DOHH2 (cell line): ENCODE measurements around the gene CD1B.

ENCODE experiments used
- H3F3A ChIP-seq: fragments of 200-600 bp; sonication (generic), shearing (Covaris generic); 2 replicates; pipeline ENCODE4 v1.6.0; 2016; ENCODE audit warnings: antibody characterized with exemption, mild to moderate bottlenecking; ENCODE audit not compliant: control insufficient read depth, insufficient read depth
- H3K27ac ChIP-seq: fragments of 200-600 bp; sonication (generic); 2 replicates; pipeline ENCODE4 v1.5.1; 2014; ENCODE audit warnings: low read depth, mild to moderate bottlenecking, low read length, moderate library complexity
- H3K27me3 ChIP-seq: fragments of 200-600 bp; sonication (generic); 2 replicates; pipeline ENCODE4 v1.6.1; 2014; ENCODE audit warnings: mild to moderate bottlenecking, low read length, mixed read lengths; ENCODE audit not compliant: control insufficient read depth
- H3K36me3 ChIP-seq: fragments of 200-600 bp; sonication (generic); 2 replicates; pipeline ENCODE4 v1.6.1; 2014; ENCODE audit warnings: mild to moderate bottlenecking, low read length, moderate library complexity, mixed read lengths; ENCODE audit not compliant: control insufficient read depth
- H3K4me1 ChIP-seq: fragments of 200-600 bp; sonication (generic); 2 replicates; pipeline ENCODE4 v1.6.1; 2014; ENCODE audit warnings: mild to moderate bottlenecking, low read length, mixed read lengths; ENCODE audit not compliant: control insufficient read depth
- H3K4me2 ChIP-seq: fragments of 200-600 bp; sonication (generic); 2 replicates; pipeline ENCODE4 v1.6.0; 2014; ENCODE audit warnings: mild to moderate bottlenecking, low read length, moderate library complexity
- H3K4me3 ChIP-seq: fragments of 200-600 bp; sonication (generic); 2 replicates; pipeline ENCODE4 v1.5.1; 2014; ENCODE audit warnings: mild to moderate bottlenecking, low read length, mixed read lengths
- H3K79me2 ChIP-seq: fragments of 200-600 bp; sonication (generic); 2 replicates; pipeline ENCODE4 v1.6.1; 2014; ENCODE audit warnings: mild to moderate bottlenecking, low read length, mixed read lengths; ENCODE audit not compliant: control insufficient read depth
- H3K9me2 ChIP-seq: fragments of 200-600 bp; sonication (generic); replicated peaks from 2 replicates; pipeline ENCODE4 v1.6.1; 2014; ENCODE audit warnings: mild to moderate bottlenecking, low read length, mixed read lengths; ENCODE audit not compliant: control insufficient read depth
- H3K9me3 ChIP-seq: fragments of 200-600 bp; sonication (generic); 2 replicates; pipeline ENCODE4 v1.6.1; 2014; ENCODE audit warnings: antibody characterized with exemption, low read length, mixed read lengths; ENCODE audit not compliant: control insufficient read depth, insufficient read depth
- H4K20me1 ChIP-seq: fragments of 200-600 bp; sonication (generic); 2 replicates; pipeline ENCODE4 v1.6.0; 2014; ENCODE audit warnings: low read depth, mild to moderate bottlenecking, antibody characterized with exemption, low read length, moderate library complexity; ENCODE audit not compliant: control insufficient read depth, insufficient read depth
- EZH2phosphoT487 ChIP-seq: fragments of 200-600 bp; sonication (generic); IDR thresholded peaks from 2 replicates; pipeline ENCODE4 v1.6.1; 2017; ENCODE audit warnings: borderline replicate concordance, mild to moderate bottlenecking, antibody characterized with exemption, low read length, moderate library complexity, mixed read lengths
- TF ChIP-seq, protein P1 (sequence below): fragments of 200-600 bp; sonication (generic); IDR thresholded peaks from one replicate; pipeline ENCODE4 v1.5.1; 2014; ENCODE audit warnings: antibody characterized with exemption, mild to moderate bottlenecking, low read depth, low read length; ENCODE audit not compliant: poor library complexity, severe bottlenecking

CD1B gene

DNA sequence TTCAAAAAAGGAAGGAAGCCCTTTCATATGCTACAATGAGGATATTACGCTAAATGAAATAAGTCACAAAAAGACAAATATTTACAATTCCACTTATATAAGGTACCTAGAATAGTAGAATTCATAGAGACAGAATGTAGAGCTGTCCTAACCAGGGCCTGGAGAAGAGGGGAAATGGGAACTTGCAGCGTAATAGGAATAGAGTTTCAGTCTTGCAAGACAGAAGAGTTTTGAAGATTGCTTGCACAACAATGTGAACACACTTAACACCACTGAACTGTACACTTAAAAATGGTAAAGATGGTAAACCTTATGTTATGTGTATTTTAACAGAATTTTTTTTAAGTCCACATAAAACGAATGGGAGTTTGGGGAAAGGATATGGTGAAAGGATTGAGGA is 2.9 kb downstream of the CD1B start:
- Histone ChIP-seq H3K4me1 (peaks cover 10% of the 10 kb centered on the region), H3K36me3 (no peaks in the 10 kb centered on the region), H3K9me2 (no peaks in the 10 kb centered on the region), H3K79me2 (no peaks in the 10 kb centered on the region), H3K4me2 (no peak overlapping the region), H4K20me1 (no peaks in the 10 kb centered on the region), H3K27ac (no peak overlapping the region), H3K9me3 (no peaks in the 10 kb centered on the region), H3F3A (no peaks in the 10 kb centered on the region), H3K27me3 (no peaks in the 10 kb centered on the region), H3K4me3 (no peak overlapping the region)
- TF ChIP-seq EZH2phosphoT487 = no peak
- TF ChIP-seq, protein P1, sequence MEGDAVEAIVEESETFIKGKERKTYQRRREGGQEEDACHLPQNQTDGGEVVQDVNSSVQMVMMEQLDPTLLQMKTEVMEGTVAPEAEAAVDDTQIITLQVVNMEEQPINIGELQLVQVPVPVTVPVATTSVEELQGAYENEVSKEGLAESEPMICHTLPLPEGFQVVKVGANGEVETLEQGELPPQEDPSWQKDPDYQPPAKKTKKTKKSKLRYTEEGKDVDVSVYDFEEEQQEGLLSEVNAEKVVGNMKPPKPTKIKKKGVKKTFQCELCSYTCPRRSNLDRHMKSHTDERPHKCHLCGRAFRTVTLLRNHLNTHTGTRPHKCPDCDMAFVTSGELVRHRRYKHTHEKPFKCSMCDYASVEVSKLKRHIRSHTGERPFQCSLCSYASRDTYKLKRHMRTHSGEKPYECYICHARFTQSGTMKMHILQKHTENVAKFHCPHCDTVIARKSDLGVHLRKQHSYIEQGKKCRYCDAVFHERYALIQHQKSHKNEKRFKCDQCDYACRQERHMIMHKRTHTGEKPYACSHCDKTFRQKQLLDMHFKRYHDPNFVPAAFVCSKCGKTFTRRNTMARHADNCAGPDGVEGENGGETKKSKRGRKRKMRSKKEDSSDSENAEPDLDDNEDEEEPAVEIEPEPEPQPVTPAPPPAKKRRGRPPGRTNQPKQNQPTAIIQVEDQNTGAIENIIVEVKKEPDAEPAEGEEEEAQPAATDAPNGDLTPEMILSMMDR = no peak

DNA sequence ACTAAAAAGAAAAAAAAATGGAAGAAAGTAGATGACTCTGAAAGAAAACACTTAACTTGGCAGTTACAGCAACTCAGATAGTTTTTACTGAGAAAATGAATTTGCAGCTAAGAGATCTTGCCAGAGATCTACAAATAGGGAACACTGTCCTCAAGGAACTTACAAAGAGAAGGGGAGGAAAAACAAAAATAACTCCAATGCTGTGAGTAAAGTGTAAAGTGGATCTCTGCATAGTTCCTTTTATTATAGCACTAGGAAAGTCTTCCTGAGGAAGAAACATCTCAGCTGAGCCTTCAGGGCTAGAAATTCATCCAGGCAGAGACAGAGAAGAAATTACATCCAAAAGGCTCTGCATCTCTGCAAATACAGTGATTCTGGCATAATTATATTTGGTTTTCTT is 3.9 kb downstream of the CD1B start:
- TF ChIP-seq, protein P1 = no peak
- TF ChIP-seq EZH2phosphoT487 = no peak
- H3K27ac ChIP-seq = no peak overlapping the region
- H3F3A ChIP-seq = no peaks in the 10 kb centered on the region
- no peak overlapping the region for H3K4me3 ChIP-seq
- H3K79me2 ChIP-seq = no peaks in the 10 kb centered on the region
- no peaks in the 10 kb centered on the region for H3K36me3 ChIP-seq
- H3K9me2 ChIP-seq = no peaks in the 10 kb centered on the region
- no peak overlapping the region for H3K4me2 ChIP-seq
- no peaks in the 10 kb centered on the region for H3K9me3 ChIP-seq
- H3K27me3 ChIP-seq = no peaks in the 10 kb centered on the region
- H3K4me1 ChIP-seq = peaks cover 7% of the 10 kb centered on the region
- no peaks in the 10 kb centered on the region for H4K20me1 ChIP-seq

DNA sequence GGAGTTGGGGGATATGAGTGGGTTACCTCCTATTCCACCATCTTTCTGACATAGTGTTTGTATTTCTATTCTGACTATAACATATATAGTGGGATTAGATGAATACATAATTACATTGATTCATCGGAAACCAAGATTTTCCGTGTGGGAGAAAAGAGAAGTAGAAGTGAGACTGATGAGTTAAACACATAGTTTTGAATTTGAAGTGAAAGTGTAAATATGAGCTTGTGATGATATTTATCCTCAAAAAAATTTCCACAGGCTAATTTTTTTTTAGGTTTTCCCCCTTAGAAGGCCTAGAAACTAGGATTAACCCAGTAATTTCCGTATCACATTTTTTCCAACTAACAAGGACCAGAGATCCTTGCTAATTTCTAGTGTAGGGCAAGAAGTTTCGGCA is 6.9 kb downstream of the CD1B start:
- no peaks in the 10 kb centered on the region for H3K9me2 ChIP-seq
- no peak overlapping the region for H3K4me2 ChIP-seq
- TF ChIP-seq, protein P1 = no peak
- TF ChIP-seq EZH2phosphoT487 = no peak
- H3K4me1 ChIP-seq = peaks cover 4% of the 10 kb centered on the region
- H4K20me1 ChIP-seq = no peaks in the 10 kb centered on the region
- H3K36me3 ChIP-seq = no peaks in the 10 kb centered on the region
- H3K79me2 ChIP-seq = no peaks in the 10 kb centered on the region
- H3K27ac ChIP-seq = no peak overlapping the region
- no peaks in the 10 kb centered on the region for H3K27me3 ChIP-seq
- no peaks in the 10 kb centered on the region for H3F3A ChIP-seq
- H3K9me3 ChIP-seq = no peaks in the 10 kb centered on the region
- H3K4me3 ChIP-seq = no peak overlapping the region

DNA sequence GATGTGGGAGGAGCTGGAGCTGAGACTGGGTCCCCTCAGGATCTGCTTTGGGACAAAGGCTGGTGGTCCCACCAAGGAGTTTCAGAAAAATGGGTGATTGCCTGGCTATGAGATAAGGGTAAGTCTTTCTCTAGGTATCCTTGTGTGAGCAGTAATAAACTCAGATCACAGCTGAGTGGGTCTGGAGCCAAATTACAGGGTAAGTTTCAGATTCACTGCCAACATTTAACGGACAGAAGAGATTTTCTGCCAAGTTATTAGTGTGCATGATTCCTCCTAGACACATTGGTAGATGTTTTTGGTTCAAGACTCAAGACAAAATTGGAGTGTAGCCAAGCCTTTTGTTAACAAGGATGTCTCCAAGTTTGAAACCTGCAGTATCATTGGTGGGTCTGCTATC is 7.5 kb downstream of the CD1B start:
- H3K9me2 ChIP-seq = no peaks in the 10 kb centered on the region
- H3K9me3 ChIP-seq = no peaks in the 10 kb centered on the region
- H3K27me3 ChIP-seq = no peaks in the 10 kb centered on the region
- no peaks in the 10 kb centered on the region for H4K20me1 ChIP-seq
- H3K27ac ChIP-seq = no peak overlapping the region
- no peak for TF ChIP-seq EZH2phosphoT487
- TF ChIP-seq, protein P1 = no peak
- no peak overlapping the region for H3K4me2 ChIP-seq
- no peaks in the 10 kb centered on the region for H3K79me2 ChIP-seq
- H3K4me3 ChIP-seq = no peak overlapping the region
- 0 out of 2 replicates have a peak, but pooled peaks cover 3% of the 10 kb centered on the region for H3K4me1 ChIP-seq
- no peaks in the 10 kb centered on the region for H3F3A ChIP-seq
- no peaks in the 10 kb centered on the region for H3K36me3 ChIP-seq
